Left lung (tissue), 10 donors: Measurements from ENCODE around the gene ZER1. TPM values are rescaled to one million over a fixed set of nuclear protein-coding genes. Genes with fewer than 3 reads are reported as not detected.
A peak's percentile ranks its signal among the peaks of the same experiment; 100 is the strongest.
"Not testable (repeated sequence)": the region's sequence is repeated elsewhere in the genome, so short reads cannot be mapped to it uniquely, and the experiment has no call there.

Experiments
- ATAC-seq: fragments of 200-7000 bp; cut with Tn5 transposase; one replicate; pipeline ENCODE4 v1.9.1; 2020; ENCODE audit warnings: moderate library complexity
- DNase-seq, 4 donors: peaks; one replicate each; pipeline ENCODE4 v3.0.0-alpha.2; 2013 to 2020
- H3K27ac ChIP-seq, 2 donors: fragments of 200-600 bp; sonication (generic) in 1 of 2; one replicate each; pipeline versions ENCODE4 v1.5.0 to v1.8.0; 2020 to 2021
- H3K27me3 ChIP-seq, 2 donors: fragments of 200-600 bp; sonication (generic) in 1 of 2; one replicate each; pipeline versions ENCODE4 v1.5.0 to v1.8.0; 2020 to 2021
- H3K36me3 ChIP-seq, 2 donors: fragments of 200-600 bp; sonication (generic) in 1 of 2; one replicate each; pipeline versions ENCODE4 v1.5.0 to v1.8.0; 2020 to 2021
- H3K4me1 ChIP-seq, 2 donors: fragments of 200-600 bp; one replicate each; pipeline ENCODE4 v1.8.0; 2021
- H3K4me3 ChIP-seq, 2 donors: fragments of 200-600 bp; sonication (generic) in 1 of 2; one replicate each; pipeline versions ENCODE4 v1.5.0 to v1.8.0; 2020 to 2021; ENCODE audit warnings: mild to moderate bottlenecking in 1 of 2
- H3K9me3 ChIP-seq, 2 donors: fragments of 200-600 bp; sonication (generic) in 1 of 2; one replicate each; pipeline versions ENCODE4 v1.5.0 to v1.8.0; 2020 to 2021
- intact Hi-C, 2 donors: fragments of 100-400 bp; cut with DNase I; formaldehyde crosslinking; loops; one replicate each; pipeline versions ENCODE4 v1.11.2 to v1.14.2; 2022
- polyA plus RNA-seq, 6 donors: library from polyadenylated mRNA; unstranded; fragments of 120-200 nt; gene quantifications; one replicate each; pipeline ENCODE4 v1.2.1, GENCODE V29; 2013; ENCODE audit not compliant: insufficient read length in 6 of 6
- total RNA-seq, 2 donors: library from RNA; stranded (reverse); fragmentation: NEBNext Ultra II Directional; extraction: Animal tissue kit (Norgen Biotek cat#: 25700); gene quantifications; one replicate each; pipeline ENCODE4 v1.2.1, GENCODE V29; 2021
- TF ChIP-seq, protein P1 (sequence below), 2 donors: fragments of 200-600 bp; sonication (generic) in 1 of 2; IDR thresholded peaks; one replicate each; pipeline versions ENCODE4 v1.5.0 to v1.8.0; 2021; ENCODE audit warnings: antibody characterized with exemption in 2 of 2
- donor health status: DM: no; HTN: yes; CAD: no.
- donor health status: DM: no; HTN: no; CAD: no.

Gene ZER1
- total and polyA plus RNA-seq, 8 donors: 26.7 to 37.3 (median 30.2) TPM

DNA sequence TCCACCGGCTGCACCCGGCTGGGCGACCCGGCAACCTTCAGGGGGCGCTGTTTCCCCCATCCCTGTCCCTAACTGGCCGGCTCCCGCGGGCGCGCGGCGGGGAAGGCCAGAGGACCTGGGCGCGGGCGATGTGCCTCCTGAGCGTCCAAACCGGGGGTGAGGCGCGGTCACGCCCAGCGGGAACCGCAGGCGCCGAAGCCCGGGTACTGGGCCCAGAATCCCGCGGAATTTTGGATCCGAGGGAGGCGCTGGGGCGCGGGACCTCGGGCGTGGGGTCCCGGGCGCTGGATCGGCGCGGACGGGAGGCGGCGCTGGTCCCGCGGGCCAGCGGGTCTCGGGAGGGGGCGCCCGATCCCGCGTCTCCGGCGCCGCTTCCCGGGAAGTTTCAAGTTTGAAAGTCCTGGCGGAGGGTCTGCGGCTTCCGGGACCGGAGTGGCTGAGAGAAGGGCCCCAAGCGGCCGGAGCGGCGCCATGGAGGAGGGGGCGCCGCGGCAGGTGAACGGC is 69.2 kb downstream of the ZER1 start, which contains the start of gene PKN3:
Gene PKN3, plus strand, starts transcription at position 59 of the 504 bp plus-strand sequence. Its CDS starts 413 bp downstream, at position 472.
- Histone ChIP-seq H3K27ac (peak within 1 kb of the TSS; percentile 76 to 83), H3K4me1 (peaks cover 0 to 28% of the 10 kb centered on the region in 2 donors), H3K36me3 (peaks cover 0 to 17% of the 10 kb centered on the region in 2 donors), H3K9me3 (no peaks in the 10 kb centered on the region), H3K27me3 (no peaks in the 10 kb centered on the region), H3K4me3 (peak within 1 kb of the TSS; percentile 80 to 84)
- intact Hi-C loops: no loop called here
- DNase-seq: peak; percentile 84 to 97 (median 88)
- ATAC-seq: peak; percentile 95
- TF ChIP-seq, protein P1, sequence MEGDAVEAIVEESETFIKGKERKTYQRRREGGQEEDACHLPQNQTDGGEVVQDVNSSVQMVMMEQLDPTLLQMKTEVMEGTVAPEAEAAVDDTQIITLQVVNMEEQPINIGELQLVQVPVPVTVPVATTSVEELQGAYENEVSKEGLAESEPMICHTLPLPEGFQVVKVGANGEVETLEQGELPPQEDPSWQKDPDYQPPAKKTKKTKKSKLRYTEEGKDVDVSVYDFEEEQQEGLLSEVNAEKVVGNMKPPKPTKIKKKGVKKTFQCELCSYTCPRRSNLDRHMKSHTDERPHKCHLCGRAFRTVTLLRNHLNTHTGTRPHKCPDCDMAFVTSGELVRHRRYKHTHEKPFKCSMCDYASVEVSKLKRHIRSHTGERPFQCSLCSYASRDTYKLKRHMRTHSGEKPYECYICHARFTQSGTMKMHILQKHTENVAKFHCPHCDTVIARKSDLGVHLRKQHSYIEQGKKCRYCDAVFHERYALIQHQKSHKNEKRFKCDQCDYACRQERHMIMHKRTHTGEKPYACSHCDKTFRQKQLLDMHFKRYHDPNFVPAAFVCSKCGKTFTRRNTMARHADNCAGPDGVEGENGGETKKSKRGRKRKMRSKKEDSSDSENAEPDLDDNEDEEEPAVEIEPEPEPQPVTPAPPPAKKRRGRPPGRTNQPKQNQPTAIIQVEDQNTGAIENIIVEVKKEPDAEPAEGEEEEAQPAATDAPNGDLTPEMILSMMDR (IDR thresholded peaks at IDR 0.05): peak; percentile 93 to 94

DNA sequence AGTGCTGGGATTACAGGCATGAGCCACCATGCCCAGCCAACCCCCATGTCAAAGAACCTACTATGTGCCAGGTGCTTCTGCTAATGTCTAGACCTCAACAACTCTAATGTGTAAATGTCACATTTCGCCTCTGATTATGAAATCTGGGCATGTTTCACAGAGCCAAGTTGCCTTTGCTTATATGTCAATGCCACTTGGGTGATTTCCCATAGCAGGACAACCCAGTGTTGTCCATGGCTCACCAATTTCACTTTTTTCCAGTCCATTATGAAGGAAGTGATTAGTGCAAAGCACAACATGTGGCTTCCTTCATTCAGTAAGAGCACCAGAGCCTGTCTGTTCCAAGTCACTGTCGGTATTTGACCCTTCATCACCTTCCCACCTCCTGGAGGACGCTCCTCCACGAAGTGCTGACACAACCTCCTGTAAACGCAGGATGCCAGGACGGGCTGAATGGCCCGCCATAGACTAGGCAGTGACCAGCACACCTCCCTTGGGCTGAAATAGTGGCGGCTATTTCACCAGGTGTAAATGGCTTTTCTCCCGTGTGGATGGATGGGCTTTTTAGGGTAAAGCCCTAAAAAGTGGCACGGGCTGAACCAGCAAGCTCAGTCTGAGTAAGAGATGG is 70.4 kb downstream of the ZER1 start:
- TF ChIP-seq, protein P1 (IDR thresholded peaks at IDR 0.05): no peak
- H3K4me1 ChIP-seq: peaks cover 0 to 28% of the 10 kb centered on the region in 2 donors
- peaks cover 0 to 10% of the 10 kb centered on the region in 2 donors for H3K36me3 ChIP-seq
- H3K4me3 ChIP-seq: peak overlapping the region in 1 of 2 donors; percentile 84
- H3K27ac ChIP-seq: no peak overlapping the region
- H3K9me3 ChIP-seq: no peaks in the 10 kb centered on the region
- no peaks in the 10 kb centered on the region for H3K27me3 ChIP-seq
- no peak for ATAC-seq
- DNase-seq: peak in 1 of 4 donors; percentile 17
- intact Hi-C loops: no loop called here

DNA sequence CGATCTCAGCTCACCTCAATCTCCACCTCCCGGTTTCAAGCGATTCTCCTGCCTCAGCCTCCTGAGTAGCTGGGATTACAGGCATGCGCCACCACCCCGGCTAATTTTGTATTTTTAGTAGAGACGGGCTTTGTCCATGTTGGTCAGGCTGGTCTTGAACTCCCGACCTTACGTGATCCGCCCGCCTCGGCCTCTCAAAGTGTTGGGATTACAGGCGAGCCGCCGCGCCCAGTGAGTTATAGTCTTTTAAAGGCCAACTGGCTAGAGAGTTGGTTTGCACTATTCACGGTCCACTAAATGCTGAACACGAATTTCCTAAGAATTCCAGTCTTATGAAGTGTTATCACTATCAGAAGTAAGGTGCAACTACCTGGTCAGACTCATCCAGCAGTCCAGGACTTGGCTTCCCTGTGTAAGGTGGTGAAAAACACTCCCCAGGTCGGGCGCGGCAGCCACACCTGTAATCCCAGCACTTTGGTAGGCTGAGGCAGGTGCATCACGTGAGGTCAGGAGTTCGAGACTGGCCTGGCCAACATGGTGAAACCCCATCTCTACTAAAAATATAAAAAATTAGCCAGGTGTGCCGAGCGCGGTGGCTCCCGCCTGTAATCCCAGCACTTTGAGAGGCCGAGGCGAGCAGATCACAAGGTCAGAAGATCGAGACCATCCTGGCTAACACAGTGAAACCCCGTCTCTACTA is 72.5 kb downstream of the ZER1 start:
- peak in 2 of 4 donors; percentile 11 to 35 for DNase-seq
- intact Hi-C loops, H3K27me3 ChIP-seq, H3K9me3 ChIP-seq, H3K4me3 ChIP-seq, ATAC-seq, H3K27ac ChIP-seq: not testable (repeated sequence)
- Histone ChIP-seq H3K4me1 (peaks cover 0 to 28% of the 10 kb centered on the region in 2 donors), H3K36me3 (peaks cover 0 to 23% of the 10 kb centered on the region in 2 donors)

DNA sequence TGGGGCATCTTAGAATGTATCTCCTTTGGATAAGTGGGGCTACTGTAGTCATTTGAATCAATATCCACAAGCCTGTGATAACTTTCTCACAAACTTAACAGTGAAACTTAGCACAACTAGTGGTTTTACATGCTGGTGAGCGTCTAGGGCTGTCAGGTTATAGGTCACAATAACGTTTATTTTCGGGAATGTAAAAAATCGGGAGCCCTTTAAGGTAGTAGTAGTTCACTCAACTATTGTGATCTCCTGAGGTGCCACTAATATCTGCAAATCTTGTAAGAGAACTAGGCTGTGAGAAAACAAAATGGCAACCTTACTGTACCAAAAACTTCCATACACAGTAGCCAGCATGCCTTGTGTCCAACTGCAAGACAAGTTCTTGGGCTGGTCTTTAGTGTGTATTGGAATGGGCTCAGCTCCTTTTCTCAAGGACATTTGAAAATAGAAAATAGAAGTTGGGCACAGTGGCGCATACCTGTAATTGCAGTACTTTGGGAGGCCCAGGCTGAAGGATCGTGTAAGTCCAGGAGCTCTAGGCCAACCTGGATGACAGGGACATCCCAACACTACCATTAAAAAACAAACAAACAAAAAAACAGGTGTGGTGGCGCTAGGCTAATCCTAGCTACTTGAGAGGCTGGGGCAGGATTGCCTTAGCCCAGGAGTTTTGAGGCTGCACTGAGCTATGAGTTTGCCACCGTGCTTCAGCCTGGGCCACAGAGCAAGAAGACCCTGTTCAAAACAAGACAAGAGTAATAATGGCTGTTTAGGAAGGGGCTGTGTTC is 74.6 kb downstream of the ZER1 start:
- Histone ChIP-seq H3K36me3 (peaks cover 8 to 44% of the 10 kb centered on the region in 2 donors), H3K27ac (no peak overlapping the region)
- intact Hi-C loops: no loop called here

DNA sequence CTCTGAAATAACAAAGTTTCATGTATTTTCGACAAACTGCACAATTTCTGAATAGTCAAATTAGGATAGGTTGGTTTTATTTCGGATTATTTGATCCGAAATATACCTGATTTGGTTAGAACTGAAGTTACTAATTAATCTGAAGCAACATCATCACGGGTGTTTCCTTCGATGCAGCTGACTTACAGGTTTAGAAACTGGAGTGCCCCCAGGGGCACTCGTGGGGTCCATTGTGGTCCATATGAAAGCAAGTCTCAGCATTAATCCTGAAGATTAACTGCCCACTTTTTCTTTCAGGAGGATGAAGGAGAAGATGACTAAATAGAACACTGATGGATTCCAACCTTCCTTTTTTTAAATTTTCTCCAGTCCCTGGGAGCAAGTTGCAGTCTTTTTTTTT is 77.4 kb downstream of the ZER1 start:
- H3K4me3 ChIP-seq: no peak overlapping the region
- TF ChIP-seq, protein P1 (IDR thresholded peaks at IDR 0.05): no peak
- H3K27ac ChIP-seq: no peak overlapping the region
- no peaks in the 10 kb centered on the region for H3K9me3 ChIP-seq
- peaks cover 8 to 53% of the 10 kb centered on the region in 2 donors for H3K36me3 ChIP-seq
- peaks cover 11 to 21% of the 10 kb centered on the region in 2 donors for H3K4me1 ChIP-seq
- DNase-seq: peak in 1 of 4 donors; percentile 2
- intact Hi-C loops: no loop called here
- H3K27me3 ChIP-seq: no peaks in the 10 kb centered on the region
- no peak for ATAC-seq

More for the DNA sequence above, 74.6 kb downstream of the ZER1 start:
- peak in 1 of 4 donors; percentile 6 for DNase-seq
- H3K9me3 ChIP-seq: no peaks in the 10 kb centered on the region
- no peak overlapping the region for H3K4me3 ChIP-seq
- no peak for ATAC-seq
- TF ChIP-seq, protein P1 (IDR thresholded peaks at IDR 0.05): no peak
- H3K4me1 ChIP-seq: peaks cover 0 to 15% of the 10 kb centered on the region in 2 donors
- no peaks in the 10 kb centered on the region for H3K27me3 ChIP-seq

DNA sequence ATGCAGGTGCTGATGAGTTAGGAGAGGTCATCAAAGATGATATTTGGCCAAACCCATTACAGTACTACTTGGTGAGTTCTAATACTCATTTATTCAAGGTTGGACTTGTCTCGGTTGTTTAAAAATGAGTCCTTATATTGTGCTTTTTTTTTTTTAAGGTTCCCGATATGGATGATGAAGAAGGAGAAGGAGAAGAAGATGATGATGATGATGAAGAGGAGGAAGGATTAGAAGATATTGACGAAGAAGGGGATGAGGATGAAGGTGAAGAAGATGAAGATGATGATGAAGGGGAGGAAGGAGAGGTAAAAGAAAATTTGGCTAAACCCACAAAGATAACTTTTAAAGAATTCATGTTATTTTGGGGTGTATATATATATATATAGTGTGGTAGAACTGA is 78.0 kb downstream of the ZER1 start:
- intact Hi-C loops, H3K27me3 ChIP-seq, ATAC-seq, H3K4me3 ChIP-seq, H3K27ac ChIP-seq, H3K9me3 ChIP-seq, DNase-seq: not testable (repeated sequence)
- Histone ChIP-seq H3K36me3 (peaks cover 8 to 53% of the 10 kb centered on the region in 2 donors), H3K4me1 (peaks cover 11 to 21% of the 10 kb centered on the region in 2 donors)
